Measurements from ENCODE around the gene YTHDC1.

Gene YTHDC1

DNA sequence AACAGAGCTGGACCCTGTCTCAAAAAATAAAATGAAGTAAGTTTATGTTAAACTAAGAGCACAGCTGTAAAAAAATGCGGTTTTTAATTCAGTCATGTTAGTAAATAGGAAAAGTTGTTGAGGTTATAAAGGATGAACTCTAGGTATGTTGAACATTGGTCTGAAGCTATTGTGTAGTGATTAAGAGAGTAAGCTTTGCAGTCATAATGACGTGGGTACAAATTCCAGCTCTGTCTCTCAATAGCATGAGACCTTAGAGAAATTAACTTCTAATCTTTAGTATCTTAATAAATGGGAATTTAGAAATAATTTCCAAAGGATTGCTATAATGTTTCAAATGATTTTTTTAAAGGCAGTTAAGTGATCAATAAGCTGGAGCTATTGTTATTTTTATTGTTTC, 2.9 kb upstream of the YTHDC1 start:
- no peak for DNase-seq

DNA sequence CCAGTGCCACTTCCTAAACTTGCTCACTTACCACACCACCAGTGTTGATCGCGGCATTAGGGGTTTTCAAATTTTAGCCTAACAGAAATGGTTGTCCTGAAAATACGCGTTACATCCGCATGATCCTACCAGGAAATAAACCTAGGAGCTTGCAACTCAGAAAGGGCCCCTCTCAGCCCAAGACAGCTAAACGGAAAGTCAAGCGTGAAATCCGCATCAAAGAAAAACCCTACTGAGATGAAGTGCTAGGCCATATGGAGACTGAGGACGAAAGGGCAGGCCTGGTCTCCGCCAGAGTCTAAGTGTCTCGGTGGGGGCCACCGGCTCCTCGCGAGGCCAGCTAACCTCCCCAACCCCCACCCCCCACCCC, 626 bp downstream of the YTHDC1 start:
- DNase-seq, result no peak

DNA sequence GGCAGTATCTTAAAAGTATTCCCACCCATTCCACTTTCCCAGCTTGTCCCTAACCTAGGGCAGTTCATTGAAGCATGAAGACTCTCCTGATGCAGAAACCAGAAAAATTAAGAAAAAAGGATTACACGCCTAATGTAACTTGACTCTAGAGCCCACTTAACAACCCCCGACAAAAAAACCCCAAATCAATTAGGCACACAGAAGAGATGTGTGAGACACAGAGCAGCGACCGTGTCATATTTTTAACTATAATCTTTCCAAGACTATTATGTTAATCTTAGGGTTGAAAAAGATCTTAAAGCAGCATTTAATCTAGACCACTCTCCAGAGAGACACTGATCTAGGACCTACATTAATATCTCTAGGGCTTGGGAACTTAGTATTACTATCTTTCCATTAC, 1.3 kb downstream of the YTHDC1 start:
- DNase-seq, result no peak

DNA sequence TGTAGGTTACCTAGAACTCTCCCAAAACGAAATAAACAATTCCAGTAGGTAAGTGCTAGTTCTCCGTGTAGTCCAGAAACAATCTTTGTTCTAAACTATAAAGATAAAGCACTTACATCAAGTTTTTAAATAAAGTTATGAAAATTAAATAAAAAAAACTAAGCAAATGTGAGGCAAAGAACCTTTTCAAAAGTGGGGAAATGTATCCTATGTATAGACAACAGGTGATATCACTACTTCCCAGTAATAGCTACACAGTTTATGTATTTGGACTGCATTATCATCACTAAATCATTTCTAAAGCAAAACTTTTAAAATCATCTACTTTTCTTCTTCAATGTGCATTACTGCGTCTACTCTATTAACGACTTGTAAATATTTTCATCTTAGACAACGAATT, 2.0 kb downstream of the YTHDC1 start:
- DNase-seq, result no peak

DNA sequence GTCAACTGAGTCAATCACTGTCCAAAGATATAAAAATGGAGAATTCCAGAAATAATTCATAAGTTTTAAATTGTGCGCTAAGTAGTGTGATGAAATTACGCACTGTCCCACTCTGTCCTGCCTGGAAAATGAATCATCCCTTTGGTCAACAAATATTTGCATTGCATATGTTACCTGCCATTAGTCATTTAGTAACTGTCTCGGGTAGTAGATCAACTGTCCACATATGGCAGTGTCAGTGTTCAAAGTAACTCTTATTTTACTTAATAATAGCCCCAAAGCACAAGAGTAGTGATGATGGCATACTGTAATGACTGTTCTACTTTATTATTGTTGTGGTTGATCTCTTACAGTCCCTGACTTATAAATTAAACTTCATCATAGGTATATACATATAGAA, 3.4 kb downstream of the YTHDC1 start:
- DNase-seq, result no peak

DNA sequence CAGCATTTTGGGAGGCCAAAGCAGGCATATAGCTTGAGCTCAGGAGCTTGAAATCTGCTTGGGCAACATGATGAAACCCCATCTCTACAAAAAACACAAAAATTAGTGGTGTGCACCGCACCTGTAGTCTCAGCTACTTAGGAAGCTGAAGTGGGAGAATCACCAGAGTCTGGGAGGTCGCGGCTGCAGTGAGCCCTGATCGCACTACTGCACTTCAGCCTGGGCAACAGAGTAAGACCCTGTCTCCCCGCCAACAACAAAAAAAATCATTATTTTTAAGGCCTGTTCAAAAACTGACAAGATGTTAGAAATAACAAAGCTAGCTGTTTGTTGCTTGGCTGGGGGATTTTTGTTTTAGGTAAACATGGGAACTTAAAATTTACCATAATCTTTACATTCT, 5.1 kb downstream of the YTHDC1 start:
- no peak for DNase-seq

DNA sequence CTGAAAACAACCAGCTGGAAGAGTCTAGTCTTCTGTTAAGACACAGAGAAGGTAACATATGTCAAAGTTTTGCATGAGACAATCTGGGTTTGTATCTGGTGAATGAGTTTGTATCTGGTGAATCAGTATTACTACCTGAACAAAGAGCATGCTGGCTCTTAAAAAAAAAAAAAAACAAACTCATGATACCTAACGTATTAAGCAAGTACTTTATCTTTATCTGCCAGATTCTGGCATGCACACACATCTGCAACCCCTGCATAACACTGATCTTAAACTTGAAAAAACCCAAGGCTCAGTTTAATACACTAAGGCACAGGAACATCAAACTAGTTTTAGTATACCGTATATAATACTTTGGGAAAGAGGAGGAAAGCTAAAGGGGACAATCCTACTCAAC, 5.8 kb downstream of the YTHDC1 start:
- no peak for DNase-seq

DNA sequence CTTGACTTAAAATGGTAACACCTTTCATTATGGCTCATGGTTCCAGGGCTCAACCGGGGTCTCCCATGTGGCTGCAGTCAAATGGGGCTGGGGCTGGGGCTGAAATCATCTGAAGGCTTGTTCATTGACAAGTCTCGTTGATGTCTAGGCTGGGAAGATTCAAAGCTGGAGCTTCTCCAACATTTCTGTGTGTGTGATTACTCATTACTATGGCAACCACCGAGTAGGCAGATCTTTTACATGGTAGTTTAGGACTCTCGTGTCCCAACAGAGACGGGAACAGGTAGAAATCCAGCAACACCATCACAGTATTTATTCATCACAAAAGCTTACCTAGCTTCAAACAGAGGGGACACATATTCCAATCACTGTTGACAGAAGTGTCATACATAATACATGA, 7.8 kb downstream of the YTHDC1 start:
- DNase-seq, result no peak

DNA sequence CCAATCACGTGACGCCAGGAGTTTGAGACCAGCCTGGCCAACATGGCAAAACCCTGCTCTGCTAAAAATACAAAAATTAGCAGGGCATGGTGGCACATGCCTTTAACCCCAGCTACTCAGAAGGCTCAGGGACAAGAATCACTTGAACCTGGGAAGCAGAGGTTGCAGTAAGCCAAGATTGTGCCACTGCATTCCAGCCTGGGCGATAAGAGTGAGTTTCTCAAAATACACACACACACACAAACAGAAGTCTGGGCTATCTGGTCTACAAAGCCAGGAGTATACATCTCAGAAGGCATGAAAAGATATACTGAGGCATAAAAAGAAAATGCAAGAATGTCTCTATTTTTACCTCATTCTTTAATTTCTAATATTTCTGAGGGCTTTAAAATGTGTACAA, 11.3 kb downstream of the YTHDC1 start:
- DNase-seq, result no peak

DNA sequence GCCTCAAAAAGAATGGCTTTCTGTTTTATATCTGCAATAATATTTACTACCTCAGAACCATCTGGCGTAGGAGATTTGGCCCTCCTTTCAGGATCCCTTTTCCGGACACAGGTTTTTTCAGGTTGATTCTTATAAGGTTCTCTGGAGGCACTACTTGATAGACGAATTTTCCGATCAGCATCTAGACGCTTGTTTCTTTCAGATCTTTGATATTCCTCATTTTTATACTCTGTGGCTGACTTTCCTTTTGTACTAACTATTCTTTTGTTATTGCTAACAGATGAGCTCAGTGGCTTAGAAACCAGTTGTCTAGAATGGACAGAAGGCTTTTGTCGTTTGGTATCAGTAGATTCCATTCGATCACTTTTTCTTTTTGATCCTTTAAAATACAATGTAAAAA, 12.4 kb downstream of the YTHDC1 start:
- DNase-seq, result no peak

DNA sequence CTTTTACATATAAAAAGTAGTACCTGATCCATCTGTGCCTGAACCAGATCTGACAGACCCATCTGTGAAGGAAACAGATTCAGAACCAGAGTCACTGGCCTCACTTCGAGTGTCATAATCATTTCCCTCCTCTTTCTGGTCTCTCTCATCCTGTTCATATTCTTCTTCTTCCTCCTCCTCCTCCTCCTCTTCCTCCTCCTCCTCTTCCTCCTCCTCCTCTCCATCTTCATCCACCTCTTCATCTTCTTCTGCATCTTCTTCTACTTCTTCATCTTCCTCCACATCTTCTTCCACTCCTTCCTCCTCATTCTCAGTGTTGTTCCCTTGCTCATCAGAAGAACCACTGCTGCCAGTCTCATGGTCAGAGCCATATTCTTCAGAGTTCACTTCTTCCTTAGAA, 12.9 kb downstream of the YTHDC1 start:
- DNase-seq, result no peak

DNA sequence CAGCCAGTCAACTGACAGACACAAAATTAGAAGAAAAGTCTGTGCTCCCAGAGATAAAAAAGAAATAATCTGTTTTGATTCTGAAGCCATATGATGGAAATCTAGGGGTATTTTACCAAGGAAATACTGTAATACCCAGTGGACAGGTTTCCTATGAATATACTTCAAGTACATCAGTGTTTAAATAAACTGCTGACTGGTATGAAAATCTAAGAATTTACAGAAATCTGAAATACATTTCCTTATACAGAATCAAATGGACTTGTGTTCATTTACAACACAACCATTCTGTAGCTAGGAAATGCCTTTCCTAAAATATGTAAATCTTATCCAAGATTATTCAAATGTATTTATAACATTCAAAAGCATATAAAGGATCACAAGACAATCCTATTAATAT, 13.4 kb downstream of the YTHDC1 start:
- DNase-seq, result no peak

DNA sequence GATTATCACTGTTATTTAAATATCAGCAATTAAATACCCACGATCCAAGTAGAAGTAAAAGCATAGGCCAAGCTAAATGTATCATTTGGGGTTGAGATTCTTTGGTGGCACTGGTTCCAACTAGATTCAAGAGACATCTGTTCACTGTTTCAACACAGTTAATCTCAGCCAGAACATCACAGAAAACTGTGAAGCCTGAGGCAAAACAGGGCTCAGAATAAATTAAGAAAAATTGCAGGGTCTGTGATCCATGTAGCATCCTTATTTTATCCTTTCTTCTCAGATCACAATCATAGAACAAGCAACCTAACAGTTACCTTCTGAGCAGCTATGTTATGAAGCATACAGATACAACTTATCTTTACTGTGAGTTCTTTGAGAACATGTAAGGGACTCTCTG, 23.7 kb downstream of the YTHDC1 start:
- no peak for DNase-seq

DNA sequence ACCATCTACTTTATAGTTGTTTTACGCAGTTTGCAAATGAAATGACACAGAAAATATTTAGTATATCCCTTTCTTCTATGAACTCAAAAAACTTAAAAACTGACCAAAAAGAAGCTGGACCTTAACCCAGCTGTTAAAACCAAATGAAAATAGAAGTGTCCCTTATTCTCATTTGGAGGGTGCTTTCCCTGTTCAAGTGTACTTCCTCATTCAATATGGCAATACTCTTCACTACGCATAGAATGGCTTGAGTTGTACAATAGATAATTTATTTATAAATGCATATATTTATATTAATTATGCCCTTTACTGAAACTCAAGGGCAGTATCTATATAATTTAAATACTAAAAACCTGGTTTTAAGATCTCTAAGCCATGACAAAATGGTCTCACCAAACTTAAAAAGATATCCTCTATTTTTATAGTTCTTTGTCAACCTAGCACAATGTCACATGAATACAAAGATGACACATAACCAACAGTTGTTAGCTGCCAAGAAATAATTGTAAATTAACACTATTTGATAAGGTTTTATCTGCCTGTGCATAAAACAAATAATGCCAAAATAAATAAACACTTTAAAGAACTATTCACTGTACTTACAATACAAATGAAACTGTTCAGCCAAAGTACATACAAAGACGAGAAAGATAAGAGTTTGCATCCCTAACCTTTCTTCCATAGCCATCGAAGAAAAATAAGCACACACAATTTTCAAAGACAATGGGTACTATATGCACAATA, 25.2 kb downstream of the YTHDC1 start:
- DNase-seq, result no peak

DNA sequence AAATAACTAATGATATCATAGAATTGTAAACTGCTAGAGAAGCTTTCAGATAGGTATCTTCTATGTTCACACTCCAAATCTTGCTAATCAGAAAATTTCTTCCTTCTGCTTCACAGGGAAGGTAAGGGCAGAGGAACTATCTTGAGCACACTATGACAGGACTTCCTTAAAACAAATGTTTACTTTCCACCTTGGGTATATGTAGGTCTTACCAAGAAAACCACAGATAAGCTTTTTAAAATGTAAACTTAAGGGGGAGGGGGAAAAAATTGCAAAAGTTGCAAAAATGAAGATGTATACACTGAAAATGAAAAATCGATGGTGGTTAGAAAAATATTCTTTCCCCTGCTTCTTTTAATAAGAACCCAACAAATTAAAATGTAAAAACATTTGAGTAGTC, 30.9 kb downstream of the YTHDC1 start:
- no peak for DNase-seq

DNA sequence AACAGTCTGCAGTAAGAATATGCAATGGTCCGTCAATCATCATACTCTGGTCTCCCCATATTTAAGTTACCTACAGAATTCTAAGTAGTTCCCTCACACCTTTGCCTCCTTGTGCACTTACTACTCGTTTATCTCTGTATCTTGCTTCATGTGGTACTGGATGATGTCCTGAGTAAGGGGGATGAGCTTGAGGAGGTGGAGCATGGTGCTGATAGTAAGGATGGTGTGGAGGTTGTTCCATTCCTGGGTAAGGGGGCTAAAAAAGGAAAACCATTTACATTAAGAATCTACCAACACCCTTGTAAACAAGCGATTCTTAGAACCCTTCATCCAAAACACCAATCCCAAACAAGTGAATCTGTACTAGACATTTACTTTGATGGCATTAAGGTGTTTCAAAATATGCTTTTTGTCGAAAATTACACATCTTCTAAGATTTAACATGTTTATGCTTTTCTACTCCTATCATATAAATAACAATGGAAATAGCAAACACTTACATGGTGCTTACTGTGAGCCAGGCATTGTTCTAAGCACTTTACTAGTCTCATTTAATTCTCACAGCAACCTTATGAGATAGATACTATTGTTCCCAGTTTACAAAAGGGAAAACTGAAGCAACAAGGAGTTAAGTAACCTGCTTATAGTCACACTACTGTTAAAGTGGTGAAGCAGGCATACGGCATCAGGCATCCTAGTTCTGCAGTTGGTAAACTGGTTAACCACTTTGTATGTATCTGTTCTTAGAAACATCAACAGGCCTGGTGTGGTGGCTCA, 33.5 kb downstream of the YTHDC1 start:
- DNase-seq, result no peak

DNA sequence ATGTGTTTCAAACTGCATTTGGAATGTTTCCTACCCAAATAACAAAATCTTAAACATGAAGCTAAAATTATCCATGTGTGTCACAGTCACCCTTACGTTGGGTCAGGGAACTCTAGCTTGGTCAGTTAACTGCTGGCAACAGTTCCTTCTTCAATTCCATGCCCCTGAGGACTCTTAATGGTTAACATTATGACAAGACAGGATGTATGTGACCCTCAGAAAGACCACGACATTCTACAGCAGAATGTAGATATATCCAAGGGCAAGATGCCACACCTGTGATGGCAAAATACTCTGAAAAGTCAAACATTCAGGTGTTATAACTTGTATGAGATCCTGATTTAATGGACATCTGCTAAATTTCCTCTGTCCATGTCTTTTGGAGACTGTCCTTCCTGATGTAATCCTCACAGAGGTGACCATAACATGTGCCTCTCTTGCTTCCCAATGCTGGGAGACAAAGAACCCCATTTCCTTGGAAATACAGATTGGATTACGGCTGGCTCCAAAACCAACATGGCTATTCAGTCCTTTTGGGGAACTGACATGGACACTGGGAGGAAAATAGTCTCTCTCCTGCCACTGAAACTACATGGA, 39.1 kb downstream of the YTHDC1 start:
- no peak for DNase-seq

DNA sequence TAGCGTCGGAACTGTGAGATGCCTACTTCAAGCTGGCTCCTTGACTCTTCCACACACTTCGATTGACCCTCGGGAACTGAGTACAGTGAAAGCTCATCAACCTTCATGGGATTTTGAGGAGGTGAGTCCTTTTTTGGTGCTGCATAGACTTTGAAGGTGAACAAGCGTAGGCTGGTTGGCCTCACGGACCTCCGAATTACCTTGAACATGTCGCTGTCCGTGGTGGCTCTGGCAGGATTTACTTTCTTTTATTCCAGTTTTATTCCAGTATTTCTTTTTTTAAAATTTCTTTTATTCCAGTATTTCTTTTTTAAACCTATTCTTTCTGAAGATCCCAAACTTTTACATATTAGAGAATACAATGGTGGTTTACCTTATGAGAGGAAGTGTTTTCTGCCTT, 45.2 kb downstream of the YTHDC1 start:
- DNase-seq, result no peak

DNA sequence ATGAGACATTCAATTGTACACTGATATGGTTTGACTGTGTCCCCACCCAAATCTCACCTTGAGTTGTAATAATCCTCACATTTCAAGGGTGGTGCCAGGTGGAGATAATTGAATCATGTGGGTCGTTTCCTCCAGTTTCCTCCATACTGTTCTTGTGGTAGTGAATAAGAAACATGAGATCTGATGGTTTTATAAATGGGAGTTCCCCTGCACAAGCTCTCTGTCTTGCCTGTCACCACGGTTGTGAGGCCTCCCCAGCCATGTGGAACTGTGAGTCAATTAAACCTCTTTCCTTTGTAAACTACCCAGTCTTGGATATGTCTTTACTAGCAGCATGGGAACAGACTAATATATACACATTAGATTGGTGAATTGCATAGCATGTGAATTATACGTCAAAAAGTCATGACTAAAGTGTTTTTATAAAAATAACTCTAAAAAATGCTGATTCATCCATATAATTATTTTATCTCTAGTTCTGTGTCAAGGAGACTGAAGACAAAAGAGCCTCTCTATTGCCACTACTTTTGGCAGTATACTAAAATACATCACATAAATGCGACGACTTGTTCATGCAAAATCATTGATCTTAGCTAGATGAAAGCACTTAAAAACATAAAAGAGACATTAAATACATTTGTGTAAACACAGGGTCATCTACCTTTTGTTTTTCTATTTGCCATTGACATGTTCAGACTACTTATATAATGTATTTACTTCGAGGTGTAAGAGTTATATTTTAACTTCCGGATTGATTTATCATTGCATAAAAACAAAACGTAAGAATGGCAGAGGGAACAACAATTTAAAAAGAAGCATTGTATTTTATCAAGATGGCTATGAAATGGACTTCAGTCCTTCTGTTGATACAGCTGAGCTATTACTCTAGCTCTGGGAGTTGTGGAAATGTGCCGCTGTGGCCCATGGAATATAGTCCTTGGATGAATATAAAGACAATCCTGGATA, 50.1 kb downstream of the YTHDC1 start:
- DNase-seq, result no peak

DNA sequence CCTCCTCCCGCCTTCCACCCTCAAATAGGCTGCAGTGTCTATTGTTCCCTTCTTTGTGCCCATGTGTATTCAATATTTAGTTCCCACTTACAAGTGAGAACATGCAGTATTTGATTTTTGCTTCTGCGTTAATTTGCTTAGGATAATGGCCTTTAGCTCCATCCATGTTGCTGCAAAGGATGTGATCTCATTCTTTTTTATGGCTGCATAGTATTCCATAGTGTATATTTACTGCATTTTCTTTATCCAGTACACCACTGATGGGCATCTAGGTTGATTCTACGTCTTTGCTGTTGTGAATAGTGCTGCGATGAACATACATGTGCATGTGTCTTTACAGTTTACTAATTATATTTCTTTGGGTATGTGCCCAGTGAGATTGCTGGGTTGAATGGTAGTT, 52.8 kb downstream of the YTHDC1 start:
- no peak for DNase-seq

DNA sequence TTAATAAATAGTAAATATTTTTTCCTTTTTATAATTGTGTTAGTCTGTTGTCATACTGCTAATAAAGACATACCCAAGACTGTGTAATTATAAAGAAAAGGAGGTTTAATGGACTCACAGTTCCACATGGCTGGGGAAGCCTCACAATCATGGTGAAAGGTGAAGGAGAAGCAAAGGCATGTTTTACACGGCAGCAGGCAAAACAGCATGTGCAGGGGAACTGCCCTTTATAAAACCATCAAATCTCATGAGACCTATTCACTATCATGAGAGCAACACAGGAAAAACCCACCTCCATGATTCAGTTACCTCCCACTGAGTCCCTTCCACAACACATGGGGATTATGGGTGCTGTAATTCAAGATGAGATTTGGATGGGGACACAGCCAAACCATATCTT, 58.6 kb downstream of the YTHDC1 start:
- no peak for DNase-seq

DNA sequence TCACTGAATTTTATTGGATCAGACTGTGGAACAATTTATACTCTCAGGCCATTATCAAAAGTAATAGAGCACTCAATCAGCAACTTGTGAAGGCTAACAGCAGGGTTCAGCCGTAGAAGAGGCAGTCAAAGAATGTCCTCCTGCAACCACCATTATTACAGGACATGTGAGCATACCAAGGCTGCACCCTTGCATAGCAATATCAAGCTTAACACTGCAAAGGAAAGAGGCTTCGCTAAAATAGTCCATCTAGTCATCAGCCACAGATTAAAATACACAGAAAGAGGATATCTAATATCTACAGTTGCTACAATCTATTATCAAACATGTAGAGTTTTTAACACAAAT, 61.5 kb downstream of the YTHDC1 start:
- no peak for DNase-seq

DNA sequence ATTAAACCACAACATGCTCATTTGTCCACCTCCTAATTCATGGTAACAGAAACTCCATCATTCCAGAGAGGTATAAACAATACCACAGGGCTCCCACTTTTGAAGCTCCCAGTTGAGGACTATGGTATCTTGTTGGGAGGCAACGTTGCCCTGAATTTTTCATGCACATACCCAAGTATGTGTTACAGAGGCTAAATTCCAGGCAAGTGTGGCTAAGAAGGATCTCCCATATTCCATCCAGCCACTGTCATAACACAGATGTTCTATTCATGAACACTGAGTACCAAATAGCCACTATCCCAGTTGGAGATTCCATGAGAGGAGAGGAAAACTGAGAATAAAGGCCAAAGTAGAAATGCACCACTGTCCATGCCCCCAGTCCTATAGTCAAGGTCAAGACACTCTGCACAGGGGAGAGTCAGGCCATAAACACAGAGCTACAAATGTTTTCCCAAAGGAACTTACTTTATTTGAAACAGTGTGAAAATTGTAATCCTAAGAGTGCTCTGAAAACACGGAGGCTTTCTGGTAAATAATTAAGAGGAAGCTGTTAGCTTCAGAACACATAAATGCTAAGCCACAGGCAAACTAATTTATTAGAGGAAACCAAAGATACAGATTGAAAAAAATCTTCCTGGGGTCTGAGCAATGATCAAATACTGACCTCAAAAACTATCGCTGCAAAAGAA, 62.0 kb downstream of the YTHDC1 start:
- no peak for DNase-seq

Data from CD4-positive, alpha-beta T cell treated with Interleukin-6 for 4 hours (primary cell).